Astrocyte of the cerebellum (primary cell): ENCODE results near the gene LHPP.
A peak's percentile ranks its signal among the peaks of the same experiment; 100 is the strongest.

Experiments used
- DNase-seq: peaks from one replicate; pipeline ENCODE4 v3.0.0-alpha.2; 2011; ENCODE audit warnings: low read depth
- H3K4me3 ChIP-seq: 2 replicates; pipeline ENCODE4 v1.5.1; 2011; ENCODE audit warnings: mild to moderate bottlenecking, low read depth, low read length, moderate library complexity
- CTCF ChIP-seq: IDR thresholded peaks from 2 replicates; pipeline ENCODE4 v1.5.1; 2012; ENCODE audit warnings: low read length, low read depth, moderate library complexity, mild to moderate bottlenecking; ENCODE audit errors: missing control alignments
- in situ Hi-C: cut with HindIII; loops from 2 replicates; pipeline ENCODE4 v1.10.0; 2017; ENCODE audit warnings: low sequenced_read_pairs

The LHPP gene

GRCh38 chr10:124527874-124528395, 66.3 kb downstream of the LHPP start:
- in situ Hi-C loops = no loop called here
- DNase-seq = no peak
- no peak for TF ChIP-seq CTCF
- H3K4me3 ChIP-seq = no peak overlapping the region

- H3K4me3 ChIP-seq = no peak overlapping the region
- no peak for DNase-seq
- in situ Hi-C loops = no loop called here
- TF ChIP-seq CTCF = no peak
These were observed 68.1 kb downstream of the LHPP start for GRCh38 chr10:124529661-124530214.

GRCh38 chr10:124530215-124530665, 68.6 kb downstream of the LHPP start:
- in situ Hi-C loops = no loop called here
- peak; percentile 91 for TF ChIP-seq CTCF
- peak; percentile 45 for DNase-seq
- no peak overlapping the region for H3K4me3 ChIP-seq

- in situ Hi-C loops = no loop called here
- no peak overlapping the region for H3K4me3 ChIP-seq
- no peak for TF ChIP-seq CTCF
- no peak for DNase-seq
These were observed 69.2 kb downstream of the LHPP start for GRCh38 chr10:124530816-124531215.

GRCh38 chr10:124532106-124532641, 70.6 kb downstream of the LHPP start:
- H3K4me3 ChIP-seq = no peak overlapping the region
- no peak for DNase-seq
- peak; percentile 51 for TF ChIP-seq CTCF
- in situ Hi-C loops = no loop called here

- in situ Hi-C loops = no loop called here
- no peak overlapping the region for H3K4me3 ChIP-seq
- TF ChIP-seq CTCF = no peak
- no peak for DNase-seq
These were observed 71.2 kb downstream of the LHPP start for GRCh38 chr10:124532788-124533187.
